H9 (cell line): ENCODE results near the gene NAXD. TPM values are rescaled to one million over a fixed set of nuclear protein-coding genes. Genes with fewer than 3 reads are reported as not detected.

ENCODE experiments used
- DNase-seq: peaks from one replicate; pipeline ENCODE4 v3.0.0-alpha.2; 2017
- H2AFZ ChIP-seq: one replicate; pipeline ENCODE4 v1.6.1; 2013; ENCODE audit warnings: mild to moderate bottlenecking, low read length, control low read depth, moderate library complexity
- H2AK5ac ChIP-seq: 2 replicates; pipeline ENCODE4 v1.6.1; 2013; ENCODE audit warnings: low read length, control low read depth, mixed read lengths; ENCODE audit not compliant: insufficient read length
- H2BK120ac ChIP-seq: one replicate; pipeline ENCODE4 v1.6.1; 2013; ENCODE audit warnings: low read depth, mild to moderate bottlenecking, low read length, control low read depth, inconsistent platforms; ENCODE audit not compliant: poor library complexity, severe bottlenecking
- H2BK12ac ChIP-seq: 2 replicates; pipeline ENCODE4 v1.6.1; 2013; ENCODE audit warnings: low read length, control low read depth, mixed read lengths, low read depth; ENCODE audit not compliant: insufficient read length
- H2BK15ac ChIP-seq: 2 replicates; pipeline ENCODE4 v1.6.1; 2013; ENCODE audit warnings: low read depth, low read length, control low read depth
- H2BK20ac ChIP-seq: one replicate; pipeline ENCODE4 v1.6.1; 2013; ENCODE audit warnings: low read depth, mild to moderate bottlenecking, low read length, control low read depth, inconsistent platforms; ENCODE audit not compliant: poor library complexity, severe bottlenecking
- H2BK5ac ChIP-seq: 2 replicates; pipeline ENCODE4 v1.6.1; 2013; ENCODE audit warnings: low read length, control low read depth, mixed read lengths; ENCODE audit not compliant: insufficient read length
- H3K14ac ChIP-seq: 2 replicates; pipeline ENCODE4 v1.6.1; 2013; ENCODE audit warnings: low read length, control low read depth; ENCODE audit not compliant: insufficient read depth
- H3K18ac ChIP-seq: 2 replicates; pipeline ENCODE4 v1.6.1; 2013; ENCODE audit warnings: low read depth, mild to moderate bottlenecking, mixed read lengths, low read length, control low read depth; ENCODE audit not compliant: insufficient read length
- H3K23ac ChIP-seq: 2 replicates; pipeline ENCODE4 v1.6.1; 2013; ENCODE audit warnings: low read length, control low read depth, mixed read lengths, low read depth; ENCODE audit not compliant: insufficient read length
- H3K23me2 ChIP-seq: 2 replicates; pipeline ENCODE4 v1.6.1; 2013; ENCODE audit warnings: low read depth, mild to moderate bottlenecking, mixed read lengths, low read length, control low read depth; ENCODE audit not compliant: insufficient read length, poor library complexity, severe bottlenecking
- H3K27ac ChIP-seq: 2 replicates; pipeline ENCODE4 v1.5.1; 2013; ENCODE audit warnings: low read length, control low read depth, mixed read lengths, low read depth; ENCODE audit not compliant: insufficient read length
- H3K27me3 ChIP-seq: 2 replicates; pipeline ENCODE4 v1.6.1; 2013; ENCODE audit warnings: low read length, control low read depth, inconsistent platforms; ENCODE audit not compliant: insufficient read depth
- H3K4ac ChIP-seq: 2 replicates; pipeline ENCODE4 v1.6.1; 2013; ENCODE audit warnings: low read depth, mild to moderate bottlenecking, control low read depth, inconsistent platforms, low read length, moderate library complexity
- H3K4me1 ChIP-seq: 2 replicates; pipeline ENCODE4 v1.6.1; 2013; ENCODE audit warnings: low read length, control low read depth, inconsistent platforms; ENCODE audit not compliant: insufficient read depth
- H3K4me2 ChIP-seq: 2 replicates; pipeline ENCODE4 v1.6.1; 2013; ENCODE audit warnings: low read length, control low read depth, mixed read lengths; ENCODE audit not compliant: insufficient read length, insufficient read depth
- H3K56ac ChIP-seq: 2 replicates; pipeline ENCODE4 v1.6.1; 2013; ENCODE audit warnings: low read depth, mild to moderate bottlenecking, mixed read lengths, low read length, control low read depth; ENCODE audit not compliant: insufficient read length
- H3K79me1 ChIP-seq: 2 replicates; pipeline ENCODE4 v1.6.1; 2013; ENCODE audit warnings: low read depth, mild to moderate bottlenecking, moderate library complexity, low read length, control low read depth, inconsistent platforms; ENCODE audit not compliant: insufficient read depth, poor library complexity, severe bottlenecking
- H3K79me2 ChIP-seq: 2 replicates; pipeline ENCODE4 v1.6.1; 2013; ENCODE audit warnings: low read length, control low read depth, inconsistent platforms; ENCODE audit not compliant: insufficient read depth
- H3K9ac ChIP-seq: 2 replicates; pipeline ENCODE4 v1.6.1; 2013; ENCODE audit warnings: low read length, control low read depth, mixed read lengths; ENCODE audit not compliant: insufficient read length; ENCODE audit errors: extremely low read depth
- H3K9me3 ChIP-seq: one replicate; pipeline ENCODE4 v1.6.1; 2013; ENCODE audit warnings: low read depth, low read length, inconsistent platforms; ENCODE audit not compliant: control insufficient read depth
- H3T11ph ChIP-seq: one replicate; pipeline ENCODE4 v1.6.1; 2013; ENCODE audit warnings: mild to moderate bottlenecking, low read length, control low read depth, inconsistent platforms
- H4K20me1 ChIP-seq: one replicate; pipeline ENCODE4 v1.6.1; 2013; ENCODE audit not compliant: control insufficient read depth, insufficient read length, insufficient read depth
- H4K5ac ChIP-seq: 2 replicates; pipeline ENCODE4 v1.6.1; 2013; ENCODE audit warnings: low read depth, mild to moderate bottlenecking, mixed read lengths, low read length, control low read depth; ENCODE audit not compliant: insufficient read length
- H4K8ac ChIP-seq: replicated peaks from 2 replicates; pipeline ENCODE4 v1.6.1; 2013; ENCODE audit warnings: low read length, control low read depth, mixed read lengths, low read depth; ENCODE audit not compliant: insufficient read length
- H4K91ac ChIP-seq: 2 replicates; pipeline ENCODE4 v1.6.1; 2013; ENCODE audit warnings: low read depth, mild to moderate bottlenecking, moderate library complexity, mixed read lengths, low read length, control low read depth; ENCODE audit not compliant: insufficient read length
- H3K27ac Mint-ChIP-seq, 3 experiments: 2 replicates in 2 of 3; 3 replicates in 1 of 3; pipeline ENCODE4 v1.8.0; 2020 to 2021; ENCODE audit warnings: mixed read lengths in 3 of 3, mild to moderate bottlenecking in 1 of 3, moderate library complexity in 1 of 3
- H3K27me3 Mint-ChIP-seq: 2 replicates; pipeline ENCODE4 v1.8.0; 2021; ENCODE audit warnings: low read depth, mild to moderate bottlenecking, moderate library complexity, mixed read lengths
- H3K36me3 Mint-ChIP-seq, 3 experiments: 2 replicates in 2 of 3; 3 replicates in 1 of 3; pipeline ENCODE4 v1.8.0; 2020 to 2021; ENCODE audit warnings: low read depth in 3 of 3, mixed read lengths in 3 of 3; ENCODE audit not compliant: insufficient read depth in 1 of 3
- H3K4me1 Mint-ChIP-seq, 2 experiments: 2 replicates each; pipeline ENCODE4 v1.8.0; 2020; ENCODE audit warnings: mixed read lengths in 2 of 2
- H3K4me3 Mint-ChIP-seq, 2 experiments: 2 replicates in 1 of 2; 3 replicates in 1 of 2; pipeline ENCODE4 v1.8.0; 2020 to 2021; ENCODE audit warnings: mild to moderate bottlenecking in 2 of 2, mixed read lengths in 2 of 2, moderate library complexity in 1 of 2
- H3K9me3 Mint-ChIP-seq, 2 experiments: 2 replicates in 1 of 2; 3 replicates in 1 of 2; pipeline ENCODE4 v1.8.0; 2020; ENCODE audit warnings: mild to moderate bottlenecking in 2 of 2, mixed read lengths in 2 of 2, moderate library complexity in 1 of 2
- WGBS: extraction: QIAGEN DNeasy Blood & Tissue Kit; methylation state at CpG from one replicate; pipeline ENCODE4 v1.1.7; 2013; ENCODE audit warnings: missing lambda C conversion rate, low lambda C conversion rate, mixed read lengths; ENCODE audit not compliant: insufficient read length; ENCODE audit errors: extremely low coverage; 5-methylcytosine and 5-hydroxymethylcytosine counted together
- long read RNA-seq: library from polyadenylated mRNA; unstranded; transcript quantifications from one replicate; pipeline ENCODE4 v2.0.0, GENCODE V29; 2020
- total RNA-seq: library from RNA; stranded (reverse); gene quantifications from 2 replicates; pipeline ENCODE4 v1.2.1, GENCODE V29; 2021
- TF ChIP-seq, protein P1 (sequence below): fragments of 200-600 bp; sonication (generic); conservative IDR thresholded peaks from 3 replicates; pipeline ENCODE4 v1.8.0; 2021; ENCODE audit warnings: antibody characterized with exemption, mild to moderate bottlenecking

Gene NAXD
- total RNA-seq = 24.8 and 25.5 TPM in 2 replicates
- long read RNA-seq, transcript NAXD-203 (9 exons, 2,377 nt) = major isoform, 18 of 249 reads
- long read RNA-seq, transcript NAXD-202 (7 exons, 2,311 nt) = minor isoform, 9 of 249 reads
- long read RNA-seq, partial matches to known transcripts = 15 of 249 reads
- long read RNA-seq, other reads (novel, unspliced or antisense) = 207 of 249 reads

DNA sequence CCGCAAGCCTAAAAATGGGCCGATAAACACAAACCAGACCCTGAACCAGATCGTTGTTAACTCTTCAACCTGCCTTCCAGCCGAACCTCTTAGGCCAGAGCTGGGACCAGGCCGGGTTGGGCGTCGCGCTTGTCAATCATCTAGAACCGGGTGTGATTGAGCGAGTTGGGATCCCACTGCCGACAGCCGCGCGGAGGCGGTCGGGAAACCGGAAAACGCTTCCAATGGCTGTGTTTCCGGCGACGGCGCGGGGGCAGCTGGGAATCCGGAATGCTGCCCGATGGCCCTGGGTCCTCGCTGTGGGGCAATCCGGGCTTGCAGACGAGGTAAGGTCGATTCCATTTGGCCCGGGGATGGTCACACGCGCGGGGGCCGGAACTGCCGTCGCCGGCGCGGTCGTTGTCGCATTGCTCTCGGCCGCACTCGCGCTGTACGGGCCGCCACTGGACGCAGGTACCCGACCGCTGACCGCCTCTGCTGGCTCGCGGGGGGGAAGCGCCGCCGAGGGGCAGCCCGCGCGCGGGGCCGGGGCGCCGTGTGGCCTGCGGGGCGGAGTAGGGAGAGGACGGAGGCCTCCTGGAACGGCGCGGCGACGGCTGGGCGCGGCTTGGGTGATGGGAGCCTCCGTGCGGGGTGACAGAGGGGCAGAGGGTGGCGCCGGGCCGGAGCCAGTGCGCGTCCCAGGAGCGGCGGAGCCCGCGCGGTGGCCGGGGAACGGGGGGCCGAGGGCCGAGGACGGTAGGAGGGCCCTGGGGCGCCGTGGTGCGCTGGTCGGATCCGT, at the start of gene NAXD:
Gene NAXD (plus strand): TSS at position 224 of the 781 bp plus-strand sequence. CDS start 57 bp downstream, at position 281.
- Mint-ChIP-seq H3K27me3 (peaks cover 43% of the 10 kb centered on the region), H3K27ac (peak within 1 kb of the TSS in 2 of 3 experiments; percentile 89 to 93; a peak in 3 of 7 replicates)
- H3K4ac ChIP-seq = no peak within 1 kb of the TSS

More for the DNA sequence above, at the start of gene NAXD:
- Histone ChIP-seq H2BK5ac (no peak within 1 kb of the TSS), H3K79me2 (peaks cover 23% of the 10 kb centered on the region; the same call in 1 of the 2 replicates), H4K5ac (no peak within 1 kb of the TSS), H4K8ac (no peak within 1 kb of the TSS), H3K18ac (peak within 1 kb of the TSS; percentile 50), H3K23ac (no peak within 1 kb of the TSS), H2AK5ac (no peak within 1 kb of the TSS), H3K14ac (peak within 1 kb of the TSS; percentile 47; the same call in 1 of the 2 replicates), H2BK20ac (no peak within 1 kb of the TSS), H4K20me1 (peaks cover 2% of the 10 kb centered on the region), H4K91ac (no peak within 1 kb of the TSS), H3T11ph (no peak within 1 kb of the TSS), H2AFZ (no peak within 1 kb of the TSS), H3K79me1 (no peaks in the 10 kb centered on the region), H2BK15ac (no peak within 1 kb of the TSS), H3K27me3 (no peaks in the 10 kb centered on the region), H2BK12ac (no peak within 1 kb of the TSS), H3K23me2 (peaks cover 6% of the 10 kb centered on the region), H3K4me1 (no peaks in the 10 kb centered on the region), H3K9me3 (no peaks in the 10 kb centered on the region), H3K4me2 (peak within 1 kb of the TSS; percentile 58), H3K9ac (peak within 1 kb of the TSS; percentile 56), H2BK120ac (no peak within 1 kb of the TSS), H3K56ac (no peak within 1 kb of the TSS), H3K27ac (no peak within 1 kb of the TSS)
- DNase-seq = peak; percentile 94
- no CpG with 5 or more reads among the region's 95 CpGs for WGBS
- peaks cover 0 to 2% (median 2%) of the 10 kb centered on the region in 3 experiments; a peak in 3 of 7 replicates for H3K36me3 Mint-ChIP-seq
- peaks cover 7 to 12% of the 10 kb centered on the region in 2 experiments; a peak in 3 of 5 replicates for H3K9me3 Mint-ChIP-seq
- H3K4me1 Mint-ChIP-seq = peaks cover 35 to 40% of the 10 kb centered on the region in 2 experiments
- TF ChIP-seq, protein P1, sequence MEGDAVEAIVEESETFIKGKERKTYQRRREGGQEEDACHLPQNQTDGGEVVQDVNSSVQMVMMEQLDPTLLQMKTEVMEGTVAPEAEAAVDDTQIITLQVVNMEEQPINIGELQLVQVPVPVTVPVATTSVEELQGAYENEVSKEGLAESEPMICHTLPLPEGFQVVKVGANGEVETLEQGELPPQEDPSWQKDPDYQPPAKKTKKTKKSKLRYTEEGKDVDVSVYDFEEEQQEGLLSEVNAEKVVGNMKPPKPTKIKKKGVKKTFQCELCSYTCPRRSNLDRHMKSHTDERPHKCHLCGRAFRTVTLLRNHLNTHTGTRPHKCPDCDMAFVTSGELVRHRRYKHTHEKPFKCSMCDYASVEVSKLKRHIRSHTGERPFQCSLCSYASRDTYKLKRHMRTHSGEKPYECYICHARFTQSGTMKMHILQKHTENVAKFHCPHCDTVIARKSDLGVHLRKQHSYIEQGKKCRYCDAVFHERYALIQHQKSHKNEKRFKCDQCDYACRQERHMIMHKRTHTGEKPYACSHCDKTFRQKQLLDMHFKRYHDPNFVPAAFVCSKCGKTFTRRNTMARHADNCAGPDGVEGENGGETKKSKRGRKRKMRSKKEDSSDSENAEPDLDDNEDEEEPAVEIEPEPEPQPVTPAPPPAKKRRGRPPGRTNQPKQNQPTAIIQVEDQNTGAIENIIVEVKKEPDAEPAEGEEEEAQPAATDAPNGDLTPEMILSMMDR = no peak
- peak within 1 kb of the TSS; percentile 86 to 91 for H3K4me3 Mint-ChIP-seq
